IMR-90 (cell line): ENCODE results near the gene SWAP70. TPM values are rescaled to one million over a fixed set of nuclear protein-coding genes. Genes with fewer than 3 reads are reported as not detected.
A peak's percentile ranks its signal among the peaks of the same experiment; 100 is the strongest.

Source experiments
- ATAC-seq: fragments of 200-7000 bp; cut with Tn5 transposase; 2 replicates; pipeline ENCODE4 v1.9.1; 2020; ENCODE audit warnings: low read depth, mild to moderate bottlenecking, moderate library complexity
- BruUV-seq: library from RNA; stranded (reverse); fragments of 400-500 nt; replicated peaks from 2 replicates; lab custom pipeline; 2021; lab: Mats Ljungman, UMichigan
- CTCF ChIA-PET: fragments of 300-600 bp; formaldehyde crosslinking; extraction: SDS; loops from one replicate; lab custom pipeline; 2021; ENCODE audit warnings: antibody characterized with exemption; lab: Yijun Ruan, JAX
- POLR2A ChIA-PET: fragments of 300-600 bp; sonication (Branson Sonifier 250); formaldehyde crosslinking; loops from one replicate; lab custom pipeline; 2022; ENCODE audit warnings: antibody characterized with exemption; ENCODE audit not compliant: unreplicated experiment; lab: Charles Lee
- DNase-seq: peaks from one replicate; pipeline ENCODE4 v3.0.0; 2013
- H2AFZ ChIP-seq: replicated peaks from 2 replicates; pipeline ENCODE3; 2013; ENCODE audit warnings: low read length, mild to moderate bottlenecking; ENCODE audit not compliant: poor library complexity
- H2AK5ac ChIP-seq: 2 replicates; pipeline ENCODE4 v1.6.1; 2013; ENCODE audit warnings: low read depth, low read length, inconsistent platforms
- H2AK9ac ChIP-seq: replicated peaks from 2 replicates; pipeline ENCODE3; 2013; ENCODE audit warnings: mild to moderate bottlenecking, low read depth, low read length, moderate library complexity; ENCODE audit not compliant: poor library complexity
- H2BK120ac ChIP-seq: 2 replicates; pipeline ENCODE4 v1.6.1; 2013; ENCODE audit warnings: low read depth, low read length, inconsistent platforms
- H2BK15ac ChIP-seq: 3 replicates; pipeline ENCODE4 v1.6.1; 2013; ENCODE audit warnings: low read depth, low read length, inconsistent platforms
- H2BK20ac ChIP-seq: 2 replicates; pipeline ENCODE4 v1.6.1; 2013; ENCODE audit warnings: low read depth, mild to moderate bottlenecking, inconsistent platforms, low read length, moderate library complexity
- H2BK5ac ChIP-seq: 2 replicates; pipeline ENCODE4 v1.6.1; 2013; ENCODE audit warnings: mild to moderate bottlenecking, low read depth, low read length, inconsistent platforms; ENCODE audit not compliant: poor library complexity, severe bottlenecking
- H3K14ac ChIP-seq: replicated peaks from 2 replicates; pipeline ENCODE4 v1.6.1; 2013; ENCODE audit warnings: low read depth, low read length, inconsistent platforms
- H3K18ac ChIP-seq: 2 replicates; pipeline ENCODE4 v1.6.1; 2013; ENCODE audit warnings: low read depth, low read length, control low read depth
- H3K23ac ChIP-seq: 2 replicates; pipeline ENCODE4 v1.6.1; 2013; ENCODE audit warnings: low read depth, low read length, inconsistent platforms
- H3K27ac ChIP-seq: 2 replicates; pipeline ENCODE4 v1.5.1; 2013; ENCODE audit warnings: mild to moderate bottlenecking, control low read depth, low read length; ENCODE audit not compliant: insufficient read depth
- H3K27me3 ChIP-seq: 2 replicates; pipeline ENCODE4 v1.6.1; 2013; ENCODE audit warnings: low read length; ENCODE audit not compliant: control insufficient read depth, insufficient read depth
- H3K36me3 ChIP-seq: 2 replicates; pipeline ENCODE4 v1.6.1; 2013; ENCODE audit warnings: low read length, mixed read lengths; ENCODE audit not compliant: control insufficient read depth, insufficient read depth
- H3K4ac ChIP-seq: 2 replicates; pipeline ENCODE4 v1.6.1; 2013; ENCODE audit warnings: low read depth, low read length, inconsistent platforms
- H3K4me1 ChIP-seq: 2 replicates; pipeline ENCODE4 v1.6.1; 2013; ENCODE audit warnings: low read length, mixed read lengths; ENCODE audit not compliant: control insufficient read depth, insufficient read depth
- H3K4me2 ChIP-seq: 2 replicates; pipeline ENCODE4 v1.6.1; 2013; ENCODE audit warnings: low read depth, mild to moderate bottlenecking, control low read depth, low read length, moderate library complexity
- H3K4me3 ChIP-seq: 2 replicates; pipeline ENCODE4 v1.5.1; 2013; ENCODE audit warnings: low read depth, mild to moderate bottlenecking, control low read depth, low read length, moderate library complexity; ENCODE audit not compliant: insufficient read depth
- H3K56ac ChIP-seq: 2 replicates; pipeline ENCODE4 v1.6.1; 2013; ENCODE audit warnings: low read length, inconsistent platforms; ENCODE audit not compliant: insufficient read depth; ENCODE audit errors: extremely low read depth
- H3K79me1 ChIP-seq, 2 experiments: 2 replicates each; pipeline ENCODE4 v1.6.1; 2013; ENCODE audit warnings: low read length in 2 of 2, inconsistent platforms in 1 of 2, low read depth in 1 of 2
- H3K9ac ChIP-seq: 2 replicates; pipeline ENCODE4 v1.6.1; 2013; ENCODE audit warnings: low read depth, low read length, control low read depth
- H3K9me1 ChIP-seq: 2 replicates; pipeline ENCODE4 v1.6.1; 2013; ENCODE audit warnings: low read length, inconsistent platforms; ENCODE audit not compliant: insufficient read depth
- H3K9me3 ChIP-seq: 2 replicates; pipeline ENCODE4 v1.6.1; 2013; ENCODE audit warnings: low read length; ENCODE audit not compliant: control insufficient read depth, insufficient read depth
- H4K20me1 ChIP-seq: 2 replicates; pipeline ENCODE4 v1.6.1; 2013; ENCODE audit warnings: low read length, inconsistent platforms; ENCODE audit not compliant: insufficient read depth
- H4K5ac ChIP-seq: 2 replicates; pipeline ENCODE4 v1.6.1; 2013; ENCODE audit warnings: mild to moderate bottlenecking, low read depth, low read length, control low read depth
- H4K8ac ChIP-seq, 2 experiments: 2 replicates each; pipeline ENCODE4 v1.6.1; 2013; ENCODE audit warnings: low read depth in 2 of 2, low read length in 2 of 2, control low read depth in 1 of 2, inconsistent platforms in 1 of 2
- H4K91ac ChIP-seq: 2 replicates; pipeline ENCODE4 v1.6.1; 2013; ENCODE audit warnings: low read depth, low read length, inconsistent platforms; ENCODE audit not compliant: insufficient read depth
- BHLHE40 ChIP-seq: fragments of 150-350 bp; IDR thresholded peaks from 2 replicates; pipeline ENCODE4 v1.6.1; 2016; ENCODE audit warnings: mild to moderate bottlenecking, low read depth, low read length
- CEBPB ChIP-seq: IDR thresholded peaks from 2 replicates; pipeline ENCODE4 v1.6.1; 2012; ENCODE audit warnings: low read depth, low read length, improper control_type of control experiment
- CHD1 ChIP-seq: IDR thresholded peaks from 2 replicates; pipeline ENCODE4 v1.6.1; 2012; ENCODE audit warnings: low read depth, low read length, improper control_type of control experiment
- CTCF ChIP-seq: conservative IDR thresholded peaks from 2 replicates; pipeline ENCODE4 v1.5.1; 2012; ENCODE audit warnings: mild to moderate bottlenecking, low read depth, low read length, improper control_type of control experiment
- ELK1 ChIP-seq: fragments of 150-350 bp; IDR thresholded peaks from 2 replicates; pipeline ENCODE4 v1.6.1; 2016; ENCODE audit warnings: low read depth, mild to moderate bottlenecking, low read length, moderate library complexity, borderline replicate concordance
- FOS ChIP-seq: fragments of 150-350 bp; IDR thresholded peaks from 2 replicates; pipeline ENCODE4 v1.6.1; 2016; ENCODE audit warnings: low read depth, low read length
- MAFK ChIP-seq: IDR thresholded peaks from 2 replicates; pipeline ENCODE4 v1.6.1; 2012; ENCODE audit warnings: low read depth, low read length, improper control_type of control experiment
- MAZ ChIP-seq: IDR thresholded peaks from 2 replicates; pipeline ENCODE4 v1.6.1; 2012; ENCODE audit warnings: low read depth, mild to moderate bottlenecking, low read length, improper control_type of control experiment, moderate library complexity, borderline replicate concordance
- MXI1 ChIP-seq: IDR thresholded peaks from 2 replicates; pipeline ENCODE4 v1.6.1; 2012; ENCODE audit warnings: low read depth, mild to moderate bottlenecking, low read length, moderate library complexity, borderline replicate concordance
- POLR2A ChIP-seq: IDR thresholded peaks from 2 replicates; pipeline ENCODE4 v1.6.1; 2012; ENCODE audit warnings: mild to moderate bottlenecking, low read depth, low read length
- RAD21 ChIP-seq: IDR thresholded peaks from 2 replicates; pipeline ENCODE4 v1.6.1; 2012; ENCODE audit warnings: low read length, improper control_type of control experiment
- RCOR1 ChIP-seq: IDR thresholded peaks from 2 replicates; pipeline ENCODE4 v1.6.1; 2012; ENCODE audit warnings: mild to moderate bottlenecking, low read length, improper control_type of control experiment; ENCODE audit not compliant: insufficient replicate concordance
- RFX5 ChIP-seq: IDR thresholded peaks from 2 replicates; pipeline ENCODE4 v1.8.0; 2012; ENCODE audit warnings: low read depth, mild to moderate bottlenecking, low read length, moderate library complexity
- SMC3 ChIP-seq: fragments of 150-350 bp; IDR thresholded peaks from 2 replicates; pipeline ENCODE4 v1.6.1; 2016; ENCODE audit warnings: low read depth, mild to moderate bottlenecking, antibody characterized with exemption, low read length, moderate library complexity
- USF2 ChIP-seq: fragments of 150-350 bp; IDR thresholded peaks from 2 replicates; pipeline ENCODE4 v1.6.1; 2017; ENCODE audit warnings: mild to moderate bottlenecking, antibody characterized with exemption, low read length, low read depth
- WGBS, 2 experiments: methylation state at CpG; one replicate each; pipeline versions ENCODE4 v1.1.5 to v1.1.7; 2013; ENCODE audit warnings: missing lambda C conversion rate in 2 of 2; ENCODE audit not compliant: insufficient read length in 1 of 2; ENCODE audit errors: extremely low coverage in 2 of 2; 5-methylcytosine and 5-hydroxymethylcytosine counted together
- dilution Hi-C: fragments of 300-500 bp; cut with HindIII; formaldehyde crosslinking; loops from one replicate; pipeline ENCODE4 v1.14.3; 2018; ENCODE audit warnings: low sequenced_read_pairs; ENCODE audit not compliant: unreplicated experiment
- in situ Hi-C: fragments of 300-500 bp; cut with MboI; formaldehyde crosslinking; loops from 3 replicates; pipeline ENCODE4 v1.14.3; 2019; ENCODE audit warnings: low sequenced_read_pairs, inconsistent platforms, mixed read lengths
- intact Hi-C: fragments of 100-400 bp; cut with micrococcal nuclease; formaldehyde crosslinking; loops from 2 replicates; pipeline ENCODE4 v1.10.0; 2022
- polyA plus RNA-seq, 3 experiments: library from polyadenylated mRNA; depleted of rRNA; stranded (reverse); fragments of >200 nt; gene quantifications; 2 replicates each; pipeline ENCODE4 v1.2.3, GENCODE V29; 2012; ENCODE audit warnings: low replicate concordance in 1 of 3
- total RNA-seq: library from RNA; depleted of rRNA; stranded (reverse); fragments of >200 nt; gene quantifications from 2 replicates; pipeline ENCODE4 v1.2.3, GENCODE V29; 2012

The SWAP70 gene
- total and polyA plus RNA-seq, 2 of the 4 experiments (the other 2 are of a cell fraction) = 15.5 to 19.9 TPM

- ChIA-PET CTCF (no interaction called here), POLR2A (no interaction called here)
- dilution Hi-C loops = no loop called here
These were observed 14.7 kb downstream of the SWAP70 start for GRCh38 chr11:9678576-9678975.

More at GRCh38 chr11:9678576-9678975, 14.7 kb downstream of the SWAP70 start:
- TF ChIP-seq SMC3 (no peak), USF2 (no peak), FOS (no peak), MXI1 (no peak), ELK1 (no peak), CHD1 (no peak), RAD21 (no peak), MAZ (no peak), RFX5 (no peak), POLR2A (no peak), MAFK (no peak), CEBPB (no peak), CTCF (no peak), RCOR1 (no peak), BHLHE40 (no peak)
- Histone ChIP-seq H2BK15ac (no peak overlapping the region), H4K91ac (no peak overlapping the region), H3K27me3 (no peaks in the 10 kb centered on the region), H3K18ac (no peak overlapping the region), H2AFZ (no peak overlapping the region), H4K20me1 (peaks cover 52% of the 10 kb centered on the region; the same call in 1 of the 2 replicates), H3K9me3 (no peaks in the 10 kb centered on the region), H2AK5ac (no peak overlapping the region; the same call in 1 of the 2 replicates), H3K36me3 (no peaks in the 10 kb centered on the region; the same call in none of the 2 replicates), H3K56ac (no peak overlapping the region), H3K79me1 (peaks cover 29 to 76% of the 10 kb centered on the region in 2 experiments), H3K4me3 (no peak overlapping the region), H2AK9ac (no peak overlapping the region), H2BK5ac (no peak overlapping the region), H3K4me1 (peaks cover 3% of the 10 kb centered on the region; the same call in 1 of the 2 replicates), H4K5ac (no peak overlapping the region), H3K9ac (no peak overlapping the region), H4K8ac (no peak overlapping the region; a peak in 1 of 4 replicates), H3K14ac (no peak overlapping the region), H3K23ac (peak overlapping the region; percentile 3; the same call in 1 of the 2 replicates), H3K27ac (no peak overlapping the region), H2BK20ac (no peak overlapping the region), H3K4me2 (no peak overlapping the region), H3K9me1 (peaks cover 12% of the 10 kb centered on the region; the same call in 1 of the 2 replicates), H3K4ac (no peak overlapping the region), H2BK120ac (no peak overlapping the region)
- in situ Hi-C loops (no loop called here), intact Hi-C loops (no loop called here)
- WGBS, 2 experiments = 54% methylated on average over 2 of the region's 4 CpGs; no CpG with 5 or more reads in 1 of the 2 experiments
- ATAC-seq (no peak), DNase-seq (no peak)
- no TSS peak for BruUV-seq
